CD14-positive monocyte (primary cell): ENCODE data around the gene KRTAP5-5. TPM values are rescaled to one million over a fixed set of nuclear protein-coding genes. Genes with fewer than 3 reads are reported as not detected.

Source experiments
- DNase-seq, 3 donors: peaks; one replicate each; pipeline ENCODE4 v3.0.0-alpha.2; 2011 to 2022
- H2AFZ ChIP-seq: 2 replicates; pipeline ENCODE4 v1.6.0; 2012; ENCODE audit warnings: mild to moderate bottlenecking, low read depth, low read length, inconsistent platforms; ENCODE audit not compliant: insufficient read depth, poor library complexity, severe bottlenecking
- H3K27ac ChIP-seq, 2 donors: 1 replicate in 1 of 2; 2 replicates in 1 of 2; pipeline ENCODE4 v1.5.1; 2012 to 2013; ENCODE audit warnings: low read length in 2 of 2, control low read depth in 1 of 2, inconsistent platforms in 1 of 2, low read depth in 1 of 2, mild to moderate bottlenecking in 1 of 2
- H3K27me3 ChIP-seq, 2 donors: one replicate each; pipeline versions ENCODE4 v1.6.0 to v1.6.1; 2011 to 2013; ENCODE audit warnings: low read length in 2 of 2; ENCODE audit not compliant: control insufficient read depth in 2 of 2, insufficient read depth in 2 of 2
- H3K36me3 ChIP-seq, 2 donors: replicated peaks in 1 of 2; 1 replicate in 1 of 2; 2 replicates in 1 of 2; pipeline versions ENCODE4 v1.5.1 to v1.6.1; 2012 to 2013; ENCODE audit warnings: low read length in 2 of 2, control low read depth in 1 of 2, inconsistent platforms in 1 of 2, mild to moderate bottlenecking in 1 of 2; ENCODE audit not compliant: insufficient read depth in 2 of 2, control insufficient read depth in 1 of 2
- H3K4me1 ChIP-seq, 2 donors: 1 replicate in 1 of 2; 2 replicates in 1 of 2; pipeline versions ENCODE4 v1.5.1 to v1.6.1; 2012 to 2013; ENCODE audit warnings: low read length in 2 of 2, control low read depth in 1 of 2, inconsistent platforms in 1 of 2, mild to moderate bottlenecking in 1 of 2, moderate library complexity in 1 of 2; ENCODE audit not compliant: insufficient read depth in 2 of 2, control insufficient read depth in 1 of 2
- H3K4me2 ChIP-seq: replicated peaks from 2 replicates; pipeline ENCODE3; 2012; ENCODE audit warnings: low read length, moderate library complexity, mild to moderate bottlenecking; ENCODE audit not compliant: poor library complexity, severe bottlenecking; ENCODE audit errors: extremely low read depth
- H3K4me3 ChIP-seq, 3 experiments: fragments of 200-600 bp in 1 of 3; sonication (generic) in 1 of 3; replicated peaks in 1 of 3; 1 replicate in 2 of 3; 2 replicates in 1 of 3; pipeline ENCODE4 v1.5.1; 2011 to 2013; ENCODE audit warnings: low read length in 3 of 3, mild to moderate bottlenecking in 3 of 3, control low read depth in 2 of 3, low read depth in 2 of 3, inconsistent platforms in 1 of 3, moderate library complexity in 1 of 3
- H3K79me2 ChIP-seq: 2 replicates; pipeline ENCODE4 v1.6.0; 2012; ENCODE audit warnings: mild to moderate bottlenecking, control low read depth, inconsistent platforms, low read length, moderate library complexity; ENCODE audit not compliant: insufficient read depth
- H3K9ac ChIP-seq: 2 replicates; pipeline ENCODE4 v1.6.0; 2017; ENCODE audit warnings: low read length, mild to moderate bottlenecking; ENCODE audit not compliant: insufficient read depth, poor library complexity, severe bottlenecking
- H3K9me3 ChIP-seq, 2 donors: replicated peaks in 1 of 2; 1 replicate in 1 of 2; 2 replicates in 1 of 2; pipeline versions ENCODE4 v1.5.1 to v1.6.1; 2012 to 2013; ENCODE audit warnings: low read length in 2 of 2, control low read depth in 1 of 2; ENCODE audit not compliant: control insufficient read depth in 1 of 2, insufficient read depth in 1 of 2
- H4K20me1 ChIP-seq: 2 replicates; pipeline ENCODE4 v1.6.0; 2012; ENCODE audit warnings: mild to moderate bottlenecking, low read length, control low read depth, moderate library complexity; ENCODE audit not compliant: insufficient read depth
- H3K27ac Mint-ChIP-seq, 7 donors: one replicate each; pipeline ENCODE4 v1.8.0; 2020; ENCODE audit warnings: mild to moderate bottlenecking in 7 of 7, mixed read lengths in 7 of 7, moderate library complexity in 6 of 7, inconsistent platforms in 2 of 7
- H3K27me3 Mint-ChIP-seq, 3 donors: one replicate each; pipeline ENCODE4 v1.8.0; 2021 to 2022; ENCODE audit warnings: low read depth in 3 of 3, mild to moderate bottlenecking in 3 of 3, mixed read lengths in 3 of 3, moderate library complexity in 3 of 3, inconsistent platforms in 1 of 3
- H3K36me3 Mint-ChIP-seq, 2 donors: one replicate each; pipeline ENCODE4 v1.8.0; 2020; ENCODE audit warnings: mixed read lengths in 2 of 2, inconsistent platforms in 1 of 2, mild to moderate bottlenecking in 1 of 2
- H3K4me1 Mint-ChIP-seq: one replicate; pipeline ENCODE4 v1.8.0; 2020; ENCODE audit warnings: mild to moderate bottlenecking, mixed read lengths
- H3K4me3 Mint-ChIP-seq, 2 donors: one replicate each; pipeline ENCODE4 v1.8.0; 2020; ENCODE audit warnings: mild to moderate bottlenecking in 2 of 2, mixed read lengths in 2 of 2, moderate library complexity in 1 of 2
- H3K9me3 Mint-ChIP-seq, 7 donors: one replicate each; pipeline ENCODE4 v1.8.0; 2020 to 2022; ENCODE audit warnings: mixed read lengths in 7 of 7, mild to moderate bottlenecking in 6 of 7, moderate library complexity in 6 of 7, inconsistent platforms in 2 of 7
- CTCF ChIP-seq: fragments of 200-600 bp; IDR thresholded peaks from one replicate; pipeline ENCODE4 v1.8.0; 2022; ENCODE audit warnings: antibody characterized with exemption, mild to moderate bottlenecking
- WGBS: methylation state at CpG from one replicate; pipeline ENCODE4 v1.1.5; 2013; ENCODE audit warnings: missing lambda C conversion rate; ENCODE audit not compliant: insufficient coverage; 5-methylcytosine and 5-hydroxymethylcytosine counted together
- intact Hi-C, 2 donors: fragments of 100-400 bp; cut with micrococcal nuclease; formaldehyde crosslinking; loops; one replicate each; pipeline versions ENCODE4 v1.15.0 to v1.15.1; 2023
- polyA plus RNA-seq, 3 donors: library from polyadenylated mRNA; depleted of rRNA in 1 of 3; unstranded in 2 of 3; stranded (reverse) in 1 of 3; fragments of 300-500 nt in 2 of 3; fragments of >200 nt in 1 of 3; fragmentation: Illumina TruSeq in 2 of 3; gene quantifications; 1 replicate in 2 of 3; 2 replicates in 1 of 3; pipeline ENCODE4 v1.2.3, GENCODE V29; 2012 to 2021

The KRTAP5-5 gene
- polyA plus RNA-seq, 3 donors: not detected

- Mint-ChIP-seq H3K4me1 (no peaks in the 10 kb centered on the region), H3K4me3 (no peak overlapping the region), H3K27ac (no peak overlapping the region), H3K36me3 (no peaks in the 10 kb centered on the region), H3K9me3 (no peaks in the 10 kb centered on the region), H3K27me3 (peaks cover 37 to 54% (median 40%) of the 10 kb centered on the region in 3 donors)
- no peak overlapping the region for H3K4me3 ChIP-seq
- H3K9ac ChIP-seq: no peak overlapping the region
- no peak for DNase-seq
- intact Hi-C loops: no loop called here
- no peaks in the 10 kb centered on the region for H3K9me3 ChIP-seq
- no peak overlapping the region for H3K4me2 ChIP-seq
- no peak for TF ChIP-seq CTCF
- no peak overlapping the region for H2AFZ ChIP-seq
- WGBS: 100% methylated on average over 2 of the region's 8 CpGs
- no peaks in the 10 kb centered on the region for H4K20me1 ChIP-seq
- peaks cover 0 to 25% of the 10 kb centered on the region in 2 donors for H3K27me3 ChIP-seq
- H3K4me1 ChIP-seq: no peaks in the 10 kb centered on the region
- H3K79me2 ChIP-seq: no peaks in the 10 kb centered on the region
- no peaks in the 10 kb centered on the region for H3K36me3 ChIP-seq
- H3K27ac ChIP-seq: no peak overlapping the region
These were observed 35.7 kb downstream of the KRTAP5-5 start for GRCh38 chr11:1665313-1665712.

- H3K36me3 Mint-ChIP-seq: no peaks in the 10 kb centered on the region
These were observed 37.7 kb downstream of the KRTAP5-5 start for GRCh38 chr11:1667121-1667850.

More at GRCh38 chr11:1667121-1667850, 37.7 kb downstream of the KRTAP5-5 start:
- Mint-ChIP-seq H3K4me3 (no peak overlapping the region), H3K9me3 (no peaks in the 10 kb centered on the region), H3K27me3 (peaks cover 28 to 47% (median 28%) of the 10 kb centered on the region in 3 donors), H3K4me1 (no peaks in the 10 kb centered on the region), H3K27ac (no peak overlapping the region)
- Histone ChIP-seq H3K4me2 (no peak overlapping the region), H3K36me3 (no peaks in the 10 kb centered on the region), H4K20me1 (no peaks in the 10 kb centered on the region), H3K27ac (no peak overlapping the region), H3K79me2 (no peaks in the 10 kb centered on the region), H3K9ac (no peak overlapping the region), H3K4me1 (no peaks in the 10 kb centered on the region), H2AFZ (no peak overlapping the region), H3K27me3 (peaks cover 0 to 21% of the 10 kb centered on the region in 2 donors), H3K4me3 (no peak overlapping the region), H3K9me3 (no peaks in the 10 kb centered on the region)
- 92% methylated on average over 19 of the region's 24 CpGs for WGBS
- no peak for TF ChIP-seq CTCF
- intact Hi-C loops: no loop called here
- no peak for DNase-seq
